ENCODE measurements around the gene KCTD5.
"Not testable (repeated sequence)": the region's sequence is repeated elsewhere in the genome, so short reads cannot be mapped to it uniquely, and the experiment has no call there.

Gene KCTD5

DNA sequence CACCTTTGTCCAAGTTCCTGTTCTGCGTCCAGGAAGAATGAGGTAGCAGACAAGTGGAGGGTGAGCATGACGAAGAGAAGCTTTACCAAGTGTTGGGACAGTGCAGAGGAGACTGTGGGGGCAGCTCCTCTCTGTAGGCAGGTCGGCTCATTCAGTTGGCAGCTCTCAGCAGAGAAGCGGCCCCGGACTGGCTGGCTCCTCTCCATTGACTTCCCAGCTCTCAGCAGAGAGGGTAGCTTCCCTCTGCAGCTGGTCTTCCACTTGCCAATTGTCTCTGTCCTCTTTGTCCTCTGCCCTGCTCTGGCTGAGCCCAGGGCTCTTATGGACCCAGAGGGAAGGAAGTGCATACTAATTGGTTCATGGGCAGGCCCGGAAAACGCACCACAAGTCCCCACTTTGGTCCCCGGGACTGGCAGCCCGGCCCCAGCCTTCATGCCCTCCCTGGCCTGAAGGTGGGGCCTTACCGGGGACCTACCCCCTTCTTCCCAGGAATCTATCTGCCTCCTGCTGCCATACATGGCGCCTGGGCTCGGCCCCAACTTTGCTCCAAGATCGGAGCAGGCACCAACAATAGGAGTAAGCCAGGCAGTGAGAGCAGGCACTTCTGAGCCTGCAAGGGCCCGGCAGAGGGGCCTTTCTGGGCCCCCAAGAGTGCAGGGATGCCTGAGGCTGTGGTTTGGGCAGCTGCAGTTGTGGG lies 10.1 kb downstream of the KCTD5 start:
- DNase-seq (ENCODE audit: low read depth): peak; percentile 22
- peak overlapping the region; percentile 39 for H3K4me3 ChIP-seq (ENCODE audit: low read depth, low read length)
- TF ChIP-seq, protein P1, sequence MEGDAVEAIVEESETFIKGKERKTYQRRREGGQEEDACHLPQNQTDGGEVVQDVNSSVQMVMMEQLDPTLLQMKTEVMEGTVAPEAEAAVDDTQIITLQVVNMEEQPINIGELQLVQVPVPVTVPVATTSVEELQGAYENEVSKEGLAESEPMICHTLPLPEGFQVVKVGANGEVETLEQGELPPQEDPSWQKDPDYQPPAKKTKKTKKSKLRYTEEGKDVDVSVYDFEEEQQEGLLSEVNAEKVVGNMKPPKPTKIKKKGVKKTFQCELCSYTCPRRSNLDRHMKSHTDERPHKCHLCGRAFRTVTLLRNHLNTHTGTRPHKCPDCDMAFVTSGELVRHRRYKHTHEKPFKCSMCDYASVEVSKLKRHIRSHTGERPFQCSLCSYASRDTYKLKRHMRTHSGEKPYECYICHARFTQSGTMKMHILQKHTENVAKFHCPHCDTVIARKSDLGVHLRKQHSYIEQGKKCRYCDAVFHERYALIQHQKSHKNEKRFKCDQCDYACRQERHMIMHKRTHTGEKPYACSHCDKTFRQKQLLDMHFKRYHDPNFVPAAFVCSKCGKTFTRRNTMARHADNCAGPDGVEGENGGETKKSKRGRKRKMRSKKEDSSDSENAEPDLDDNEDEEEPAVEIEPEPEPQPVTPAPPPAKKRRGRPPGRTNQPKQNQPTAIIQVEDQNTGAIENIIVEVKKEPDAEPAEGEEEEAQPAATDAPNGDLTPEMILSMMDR (IDR thresholded peaks at IDR 0.05; ENCODE audit: control insufficient read depth, extremely low read depth, insufficient read depth): no peak

DNA sequence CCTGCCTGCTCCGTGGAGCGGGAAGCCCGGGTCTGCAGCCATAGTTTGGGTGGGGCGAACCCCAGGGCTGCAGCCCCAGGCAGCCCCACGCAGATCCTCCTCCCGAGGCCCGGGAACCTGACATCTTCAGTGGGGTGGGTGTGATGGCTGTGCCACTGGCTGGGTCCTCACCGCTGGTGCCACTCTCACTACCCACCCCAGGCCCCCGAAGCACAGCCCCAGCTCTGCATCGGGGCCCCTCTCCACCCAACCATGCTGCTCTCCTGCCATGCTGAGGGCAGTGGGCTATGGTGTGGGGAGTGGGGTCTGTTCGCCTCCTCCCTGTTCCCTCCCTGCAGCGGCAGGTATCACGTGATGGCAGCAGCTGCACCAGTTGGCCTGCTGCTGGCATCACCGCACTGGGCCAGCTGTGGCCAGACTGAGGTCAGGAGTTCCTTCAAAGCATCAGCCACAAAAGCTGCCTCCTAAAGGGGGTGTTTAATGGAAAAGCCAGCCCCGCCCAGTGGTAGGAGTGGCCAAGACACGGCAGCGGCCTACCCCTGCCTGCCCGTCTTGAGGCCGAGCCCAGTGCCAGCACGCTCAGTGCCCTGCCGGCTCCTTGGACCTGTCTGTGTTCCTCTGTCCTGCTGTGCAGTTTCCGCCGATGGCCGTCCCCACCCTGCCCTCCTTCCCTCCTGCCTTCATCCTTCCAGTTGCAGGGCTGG lies 10.8 kb downstream of the KCTD5 start:
- DNase-seq (ENCODE audit: low read depth): peak; percentile 66
- TF ChIP-seq, protein P1 (IDR thresholded peaks at IDR 0.05; ENCODE audit: control insufficient read depth, extremely low read depth, insufficient read depth): no peak
- H3K4me3 ChIP-seq (ENCODE audit: low read depth, low read length): peak overlapping the region; percentile 16

DNA sequence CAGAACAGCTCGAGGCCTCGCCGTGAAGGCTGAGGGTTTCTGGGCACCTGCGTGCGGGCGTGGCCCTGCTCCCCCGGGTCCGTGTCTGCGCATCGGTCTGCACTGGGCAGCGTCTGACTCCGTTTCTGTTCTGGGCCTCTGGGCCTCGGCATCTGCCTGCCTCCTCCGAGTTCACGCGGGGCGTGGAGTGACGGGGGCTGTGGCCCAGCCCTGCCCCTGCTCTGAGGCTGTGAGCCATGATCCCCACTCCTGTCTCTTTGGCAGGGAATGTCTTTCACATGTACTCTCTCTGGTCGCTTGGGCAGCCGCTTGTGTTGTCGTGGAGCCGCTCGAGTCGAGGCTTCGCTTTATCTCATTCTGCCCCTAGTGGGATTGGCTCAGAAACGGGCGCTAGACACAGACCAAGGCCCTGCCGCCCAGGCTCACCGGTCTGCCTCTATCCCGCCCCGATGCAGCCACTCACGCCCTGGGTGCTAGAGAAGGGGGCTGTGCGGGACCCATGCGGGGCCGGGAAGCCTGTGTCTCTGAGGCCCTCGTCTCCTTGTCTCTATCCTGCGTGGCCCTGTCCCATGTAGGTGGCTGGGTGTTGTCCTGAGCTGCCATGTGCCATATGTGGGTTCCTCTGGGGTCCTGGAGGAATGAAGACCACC lies 14.4 kb downstream of the KCTD5 start:
- not testable (repeated sequence) for DNase-seq (ENCODE audit: low read depth); H3K4me3 ChIP-seq (ENCODE audit: low read depth, low read length)

DNA sequence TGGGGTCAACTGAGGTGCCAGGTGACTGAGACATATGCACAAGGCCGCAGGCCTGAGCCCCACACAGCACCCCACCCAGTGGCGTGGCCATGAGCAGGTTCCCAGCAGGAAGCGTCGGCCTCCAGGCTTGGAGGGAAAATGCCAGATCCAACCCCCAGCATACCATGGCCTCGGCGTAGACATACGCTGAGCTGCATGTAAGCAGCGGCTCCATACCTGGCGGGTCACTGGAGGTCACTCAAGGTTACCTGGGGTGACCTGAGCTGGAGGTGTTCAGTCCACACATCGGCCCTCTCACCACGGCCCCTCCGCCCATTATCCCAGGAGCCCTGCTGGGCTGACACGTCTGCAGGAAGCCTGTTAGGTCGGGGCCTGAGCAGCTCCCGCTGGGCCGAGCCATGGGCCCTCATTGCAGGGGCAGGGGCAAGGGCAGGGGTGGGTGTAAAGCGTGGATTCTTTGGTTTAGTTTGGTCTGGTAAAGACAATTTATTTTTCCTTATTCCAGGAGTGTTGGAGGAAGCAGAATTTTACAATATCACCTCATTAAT lies 15.2 kb downstream of the KCTD5 start:
- no peak for DNase-seq (ENCODE audit: low read depth)
- TF ChIP-seq, protein P1 (IDR thresholded peaks at IDR 0.05; ENCODE audit: control insufficient read depth, extremely low read depth, insufficient read depth): no peak
- no peak overlapping the region for H3K4me3 ChIP-seq (ENCODE audit: low read depth, low read length)

DNA sequence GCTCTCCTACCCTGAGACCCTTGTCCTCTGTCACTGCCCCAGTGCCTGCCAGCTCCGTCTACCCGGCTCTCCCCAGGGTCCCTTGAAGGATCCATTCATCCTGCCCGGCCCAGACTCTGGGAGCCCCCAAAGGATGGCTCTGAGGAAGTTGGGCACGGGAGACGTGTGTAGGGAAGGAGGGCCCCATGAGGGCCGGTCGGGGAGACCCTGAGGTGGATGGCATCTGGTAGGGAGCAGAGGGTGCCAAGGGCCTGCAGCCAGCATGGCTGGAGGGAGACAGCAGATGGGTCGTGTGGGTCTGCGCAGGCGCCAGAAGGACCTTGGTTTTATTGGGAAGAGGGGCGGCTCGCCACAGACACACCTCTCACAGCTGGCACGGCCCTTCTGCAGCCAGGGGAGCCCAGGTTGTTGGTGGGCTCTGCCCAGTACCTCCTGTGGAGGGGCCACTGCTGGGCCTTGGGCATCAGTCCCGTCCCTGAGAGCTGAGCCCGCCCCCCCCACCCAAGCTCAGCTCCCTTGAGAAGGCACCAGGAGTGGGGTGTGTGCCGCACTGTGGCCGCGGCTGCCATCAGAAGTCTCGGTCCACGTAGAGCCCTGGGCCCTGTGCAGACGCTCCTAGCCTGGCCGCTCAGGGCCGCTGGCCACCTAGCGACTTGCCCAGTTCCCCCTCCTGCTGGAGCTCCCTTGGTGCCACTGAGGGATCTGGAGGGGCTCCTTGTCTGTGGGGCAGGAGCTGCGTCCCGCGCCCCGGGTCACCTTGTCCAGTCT lies 16.0 kb downstream of the KCTD5 start:
- H3K4me3 ChIP-seq (ENCODE audit: low read depth, low read length): no peak overlapping the region
- no peak for DNase-seq (ENCODE audit: low read depth)
- TF ChIP-seq, protein P1 (IDR thresholded peaks at IDR 0.05; ENCODE audit: control insufficient read depth, extremely low read depth, insufficient read depth): no peak

DNA sequence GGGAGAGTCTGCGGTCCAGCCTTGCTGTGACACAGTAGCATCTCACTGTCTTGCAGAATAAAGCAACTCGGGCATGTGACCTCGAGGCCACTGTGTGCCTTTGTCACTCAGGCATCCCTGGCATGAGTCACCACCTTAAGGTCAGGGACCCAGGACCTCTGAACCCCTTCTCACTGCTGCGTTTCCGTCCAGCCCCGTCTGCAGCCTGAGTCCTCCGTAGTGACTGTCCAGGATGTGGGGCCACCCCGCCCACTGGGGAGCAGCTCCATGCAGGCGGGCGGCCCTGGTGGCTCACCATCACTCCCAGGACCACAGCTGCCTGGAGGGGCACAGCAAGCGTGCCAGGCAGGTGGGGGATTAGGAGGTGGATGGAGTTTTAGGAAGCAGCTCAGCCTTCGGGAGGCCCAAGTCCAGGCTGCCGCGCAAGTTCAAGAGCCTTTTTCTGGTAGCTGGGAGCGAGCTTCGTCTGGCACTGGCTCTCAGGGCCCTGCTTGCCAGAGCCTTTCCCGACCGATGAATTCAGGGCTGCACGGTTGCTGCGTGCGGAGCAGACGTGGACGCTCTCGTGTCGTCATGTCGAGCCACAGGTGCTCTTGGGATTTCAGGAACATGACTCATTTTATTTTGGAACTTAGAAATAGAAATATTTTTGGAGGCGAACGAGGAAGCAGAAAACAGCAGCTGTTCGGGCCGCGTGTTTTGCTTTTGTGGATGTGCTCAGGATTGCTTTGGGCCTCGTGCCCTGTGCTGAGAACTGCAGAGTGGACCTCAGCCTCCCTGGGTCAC lies 16.8 kb downstream of the KCTD5 start:
- DNase-seq (ENCODE audit: low read depth): no peak
- TF ChIP-seq, protein P1 (IDR thresholded peaks at IDR 0.05; ENCODE audit: control insufficient read depth, extremely low read depth, insufficient read depth): no peak
- no peak overlapping the region for H3K4me3 ChIP-seq (ENCODE audit: low read depth, low read length)

Measured in LNCaP clone FGC (cell line).